ENCODE results near the gene SLC16A2.
A peak's percentile ranks its signal among the peaks of the same experiment; 100 is the strongest.

The SLC16A2 gene

DNA sequence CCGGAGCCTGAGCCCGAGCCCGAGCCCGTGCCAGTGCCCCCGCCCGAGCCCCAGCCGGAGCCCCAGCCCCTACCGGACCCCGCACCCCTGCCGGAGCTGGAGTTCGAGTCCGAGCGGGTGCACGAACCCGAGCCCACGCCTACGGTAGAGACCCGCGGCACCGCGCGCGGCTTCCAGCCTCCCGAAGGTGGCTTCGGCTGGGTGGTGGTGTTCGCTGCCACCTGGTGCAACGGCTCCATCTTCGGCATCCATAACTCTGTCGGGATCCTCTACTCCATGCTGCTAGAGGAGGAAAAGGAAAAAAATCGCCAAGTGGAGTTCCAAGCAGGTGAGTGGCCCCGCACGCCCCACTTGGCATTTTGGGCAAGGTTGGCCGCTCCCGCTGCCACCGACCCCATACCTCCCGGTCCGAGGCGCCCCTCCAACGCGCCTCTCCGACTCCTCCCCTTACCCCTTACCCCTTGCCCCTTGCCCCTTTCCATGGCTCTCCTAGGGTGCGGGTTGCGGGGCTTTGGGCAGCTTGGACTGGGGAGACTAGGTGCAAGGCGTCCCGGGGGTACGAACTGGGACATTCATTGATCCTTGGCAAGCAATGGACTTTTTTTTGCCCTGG is 553 bp downstream of the SLC16A2 start:
- H3K27me3 ChIP-seq (ENCODE audit: control insufficient read depth, insufficient read depth, low read length): peaks cover 3% of the 10 kb centered on the region
- peak overlapping the region; percentile 64 for H3K4me3 ChIP-seq (ENCODE audit: low read depth, low read length)
- H3K4me1 ChIP-seq (ENCODE audit: control insufficient read depth, insufficient read depth, low read length): peaks cover 10% of the 10 kb centered on the region
- H3K36me3 ChIP-seq (ENCODE audit: control insufficient read depth, insufficient read depth, low read length): no peaks in the 10 kb centered on the region
- H3K9me3 ChIP-seq (ENCODE audit: control insufficient read depth, insufficient read depth, low read length): no peaks in the 10 kb centered on the region
- no peak overlapping the region for H3K9ac ChIP-seq (ENCODE audit: low read depth, low read length)

GRCh38 chrX:74422576-74423288 is 1.4 kb downstream of the SLC16A2 start:
- H3K9me3 ChIP-seq (ENCODE audit: control insufficient read depth, insufficient read depth, low read length): no peaks in the 10 kb centered on the region
- H3K4me3 ChIP-seq (ENCODE audit: low read depth, low read length): peak overlapping the region; percentile 64
- H3K36me3 ChIP-seq (ENCODE audit: control insufficient read depth, insufficient read depth, low read length): no peaks in the 10 kb centered on the region
- no peak overlapping the region for H3K9ac ChIP-seq (ENCODE audit: low read depth, low read length)
- peaks cover 10% of the 10 kb centered on the region for H3K4me1 ChIP-seq (ENCODE audit: control insufficient read depth, insufficient read depth, low read length)
- H3K27me3 ChIP-seq (ENCODE audit: control insufficient read depth, insufficient read depth, low read length): peaks cover 3% of the 10 kb centered on the region

GRCh38 chrX:74423289-74423998 is 2.2 kb downstream of the SLC16A2 start:
- Histone ChIP-seq H3K4me1 (ENCODE audit: control insufficient read depth, insufficient read depth, low read length) (peaks cover 7% of the 10 kb centered on the region), H3K4me3 (ENCODE audit: low read depth, low read length) (peak overlapping the region; percentile 64), H3K27me3 (ENCODE audit: control insufficient read depth, insufficient read depth, low read length) (peaks cover 3% of the 10 kb centered on the region), H3K36me3 (ENCODE audit: control insufficient read depth, insufficient read depth, low read length) (no peaks in the 10 kb centered on the region), H3K9ac (ENCODE audit: low read depth, low read length) (no peak overlapping the region), H3K9me3 (ENCODE audit: control insufficient read depth, insufficient read depth, low read length) (no peaks in the 10 kb centered on the region)

DNA sequence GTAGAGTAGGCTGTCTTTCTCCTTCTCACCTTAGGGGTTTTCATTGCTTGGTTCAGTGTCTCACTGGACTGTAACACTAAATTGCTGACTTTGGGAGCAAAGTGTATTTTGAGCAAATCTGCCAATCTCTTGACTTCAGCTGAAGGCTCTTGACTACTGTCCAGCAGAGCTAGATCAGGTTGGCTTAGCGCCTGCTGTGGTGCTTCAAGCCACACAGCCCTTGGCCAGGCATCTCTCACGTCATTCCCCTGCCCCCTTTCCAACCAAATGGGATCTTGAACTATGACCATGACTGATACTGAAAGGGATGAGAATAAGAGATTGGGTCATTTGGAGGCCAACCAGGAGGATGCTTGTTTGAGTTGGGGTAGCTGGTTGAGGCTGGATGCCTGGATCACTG is 4.8 kb downstream of the SLC16A2 start:
- Histone ChIP-seq H3K9me3 (ENCODE audit: control insufficient read depth, insufficient read depth, low read length) (no peaks in the 10 kb centered on the region), H3K4me3 (ENCODE audit: low read depth, low read length) (no peak overlapping the region)

GRCh38 chrX:74426615-74427014 is 5.3 kb downstream of the SLC16A2 start:
- Histone ChIP-seq H3K9me3 (ENCODE audit: control insufficient read depth, insufficient read depth, low read length) (no peaks in the 10 kb centered on the region), H3K4me3 (ENCODE audit: low read depth, low read length) (no peak overlapping the region), H3K4me1 (ENCODE audit: control insufficient read depth, insufficient read depth, low read length) (peaks cover 5% of the 10 kb centered on the region), H3K27me3 (ENCODE audit: control insufficient read depth, insufficient read depth, low read length) (no peaks in the 10 kb centered on the region), H3K36me3 (ENCODE audit: control insufficient read depth, insufficient read depth, low read length) (no peaks in the 10 kb centered on the region), H3K9ac (ENCODE audit: low read depth, low read length) (no peak overlapping the region)

More for the DNA sequence above, 4.8 kb downstream of the SLC16A2 start:
- H3K9ac ChIP-seq (ENCODE audit: low read depth, low read length): no peak overlapping the region
- no peaks in the 10 kb centered on the region for H3K27me3 ChIP-seq (ENCODE audit: control insufficient read depth, insufficient read depth, low read length)
- H3K4me1 ChIP-seq (ENCODE audit: control insufficient read depth, insufficient read depth, low read length): peaks cover 5% of the 10 kb centered on the region
- no peaks in the 10 kb centered on the region for H3K36me3 ChIP-seq (ENCODE audit: control insufficient read depth, insufficient read depth, low read length)

- Histone ChIP-seq H3K9me3 (ENCODE audit: control insufficient read depth, insufficient read depth, low read length) (no peaks in the 10 kb centered on the region), H3K36me3 (ENCODE audit: control insufficient read depth, insufficient read depth, low read length) (no peaks in the 10 kb centered on the region), H3K27me3 (ENCODE audit: control insufficient read depth, insufficient read depth, low read length) (no peaks in the 10 kb centered on the region), H3K9ac (ENCODE audit: low read depth, low read length) (no peak overlapping the region), H3K4me3 (ENCODE audit: low read depth, low read length) (no peak overlapping the region), H3K4me1 (ENCODE audit: control insufficient read depth, insufficient read depth, low read length) (peaks cover 6% of the 10 kb centered on the region)
Measured at GRCh38 chrX:74431797-74432196, 10.5 kb downstream of the SLC16A2 start.

DNA sequence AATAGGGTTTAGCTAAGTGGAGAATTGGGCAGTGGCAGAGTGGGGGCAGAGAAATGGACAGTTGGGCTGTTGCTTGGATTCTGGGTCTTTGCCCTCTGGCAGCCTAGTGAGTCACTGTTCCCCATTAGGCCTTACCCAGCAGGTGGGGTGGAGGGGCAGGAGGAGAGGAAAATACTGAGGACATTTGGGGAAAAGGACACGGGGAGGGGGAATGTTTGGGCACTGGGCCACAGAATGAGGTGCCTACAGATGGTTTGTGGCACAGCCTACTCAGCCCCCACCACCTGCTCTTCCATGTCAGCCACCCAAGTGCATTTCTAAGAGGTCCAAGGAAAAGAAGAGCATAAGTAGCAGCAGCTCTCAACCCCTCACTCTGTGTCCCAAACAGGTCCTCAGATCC is 13.0 kb downstream of the SLC16A2 start:
- Histone ChIP-seq H3K9me3 (ENCODE audit: control insufficient read depth, insufficient read depth, low read length) (no peaks in the 10 kb centered on the region), H3K4me3 (ENCODE audit: low read depth, low read length) (no peak overlapping the region), H3K27me3 (ENCODE audit: control insufficient read depth, insufficient read depth, low read length) (no peaks in the 10 kb centered on the region), H3K4me1 (ENCODE audit: control insufficient read depth, insufficient read depth, low read length) (peaks cover 6% of the 10 kb centered on the region), H3K9ac (ENCODE audit: low read depth, low read length) (no peak overlapping the region), H3K36me3 (ENCODE audit: control insufficient read depth, insufficient read depth, low read length) (no peaks in the 10 kb centered on the region)

GRCh38 chrX:74437530-74437929 is 16.2 kb downstream of the SLC16A2 start:
- no peaks in the 10 kb centered on the region for H3K27me3 ChIP-seq (ENCODE audit: control insufficient read depth, insufficient read depth, low read length)
- H3K36me3 ChIP-seq (ENCODE audit: control insufficient read depth, insufficient read depth, low read length): no peaks in the 10 kb centered on the region
- H3K9ac ChIP-seq (ENCODE audit: low read depth, low read length): no peak overlapping the region
- H3K9me3 ChIP-seq (ENCODE audit: control insufficient read depth, insufficient read depth, low read length): no peaks in the 10 kb centered on the region
- H3K4me1 ChIP-seq (ENCODE audit: control insufficient read depth, insufficient read depth, low read length): no peaks in the 10 kb centered on the region
- H3K4me3 ChIP-seq (ENCODE audit: low read depth, low read length): no peak overlapping the region

GRCh38 chrX:74438764-74439163 is 17.5 kb downstream of the SLC16A2 start:
- H3K36me3 ChIP-seq (ENCODE audit: control insufficient read depth, insufficient read depth, low read length): no peaks in the 10 kb centered on the region
- no peak overlapping the region for H3K4me3 ChIP-seq (ENCODE audit: low read depth, low read length)
- no peaks in the 10 kb centered on the region for H3K9me3 ChIP-seq (ENCODE audit: control insufficient read depth, insufficient read depth, low read length)
- H3K27me3 ChIP-seq (ENCODE audit: control insufficient read depth, insufficient read depth, low read length): no peaks in the 10 kb centered on the region
- no peaks in the 10 kb centered on the region for H3K4me1 ChIP-seq (ENCODE audit: control insufficient read depth, insufficient read depth, low read length)
- H3K9ac ChIP-seq (ENCODE audit: low read depth, low read length): no peak overlapping the region

- Histone ChIP-seq H3K9ac (ENCODE audit: low read depth, low read length) (no peak overlapping the region), H3K36me3 (ENCODE audit: control insufficient read depth, insufficient read depth, low read length) (no peaks in the 10 kb centered on the region), H3K27me3 (ENCODE audit: control insufficient read depth, insufficient read depth, low read length) (no peaks in the 10 kb centered on the region), H3K4me3 (ENCODE audit: low read depth, low read length) (no peak overlapping the region), H3K9me3 (ENCODE audit: control insufficient read depth, insufficient read depth, low read length) (peaks cover 4% of the 10 kb centered on the region), H3K4me1 (ENCODE audit: control insufficient read depth, insufficient read depth, low read length) (no peaks in the 10 kb centered on the region)
Measured at GRCh38 chrX:74445099-74445498, 23.8 kb downstream of the SLC16A2 start.

DNA sequence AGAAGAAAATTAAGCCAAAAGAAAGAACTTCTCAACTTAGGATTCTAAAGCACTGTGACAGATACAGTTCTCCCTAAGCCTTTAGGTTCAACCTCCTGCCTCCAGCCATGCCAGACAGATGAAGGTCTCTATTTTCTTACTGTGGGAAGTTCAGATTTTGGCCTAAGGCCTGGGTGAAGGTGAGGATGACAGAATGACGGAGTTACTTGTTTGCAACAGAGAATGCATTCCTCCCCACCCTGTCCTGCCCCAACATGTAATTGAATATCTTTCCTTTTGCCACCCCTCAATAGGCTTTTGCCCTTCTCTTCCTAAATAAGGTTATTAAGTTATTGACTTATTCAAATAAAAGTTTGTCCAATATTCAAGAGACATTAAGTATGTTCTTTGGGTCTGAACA is 25.6 kb downstream of the SLC16A2 start:
- H3K36me3 ChIP-seq (ENCODE audit: control insufficient read depth, insufficient read depth, low read length): no peaks in the 10 kb centered on the region
- no peak overlapping the region for H3K9ac ChIP-seq (ENCODE audit: low read depth, low read length)
- H3K9me3 ChIP-seq (ENCODE audit: control insufficient read depth, insufficient read depth, low read length): peaks cover 4% of the 10 kb centered on the region
- no peaks in the 10 kb centered on the region for H3K4me1 ChIP-seq (ENCODE audit: control insufficient read depth, insufficient read depth, low read length)
- no peak overlapping the region for H3K4me3 ChIP-seq (ENCODE audit: low read depth, low read length)
- H3K27me3 ChIP-seq (ENCODE audit: control insufficient read depth, insufficient read depth, low read length): no peaks in the 10 kb centered on the region

DNA sequence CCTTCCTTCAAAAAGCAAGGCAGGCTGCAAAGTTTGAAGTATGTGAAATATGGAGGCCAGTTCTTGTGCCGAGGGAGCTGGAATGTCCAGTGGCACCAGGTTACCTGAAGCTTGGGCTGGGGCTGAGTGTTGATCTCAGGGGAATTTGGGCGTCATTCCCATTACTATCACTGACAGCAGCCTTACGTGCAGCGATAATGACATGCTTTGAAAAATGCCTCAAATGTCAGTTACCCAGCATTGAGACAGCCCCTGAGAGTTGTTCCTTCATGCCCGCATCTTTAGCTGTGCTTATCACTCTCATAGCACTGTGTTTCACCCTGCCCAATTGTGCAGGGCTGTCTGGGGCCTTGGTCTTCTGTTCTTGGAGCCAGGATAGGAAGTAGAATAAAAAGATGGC is 27.4 kb downstream of the SLC16A2 start:
- Histone ChIP-seq H3K27me3 (ENCODE audit: control insufficient read depth, insufficient read depth, low read length) (no peaks in the 10 kb centered on the region), H3K9ac (ENCODE audit: low read depth, low read length) (no peak overlapping the region), H3K4me3 (ENCODE audit: low read depth, low read length) (no peak overlapping the region), H3K4me1 (ENCODE audit: control insufficient read depth, insufficient read depth, low read length) (no peaks in the 10 kb centered on the region), H3K9me3 (ENCODE audit: control insufficient read depth, insufficient read depth, low read length) (peaks cover 4% of the 10 kb centered on the region), H3K36me3 (ENCODE audit: control insufficient read depth, insufficient read depth, low read length) (no peaks in the 10 kb centered on the region)
